GM19397 (cell line): ENCODE data around the gene ARL6IP5.

Experiments used
- ATAC-seq: cut with Tn5 transposase; IDR thresholded peaks from one replicate; pipeline ENCODE4 v1.9.1; 2021; ENCODE audit warnings: mild to moderate bottlenecking, moderate library complexity; ENCODE audit not compliant: unreplicated experiment

The ARL6IP5 gene, protein sequence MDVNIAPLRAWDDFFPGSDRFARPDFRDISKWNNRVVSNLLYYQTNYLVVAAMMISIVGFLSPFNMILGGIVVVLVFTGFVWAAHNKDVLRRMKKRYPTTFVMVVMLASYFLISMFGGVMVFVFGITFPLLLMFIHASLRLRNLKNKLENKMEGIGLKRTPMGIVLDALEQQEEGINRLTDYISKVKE

DNA sequence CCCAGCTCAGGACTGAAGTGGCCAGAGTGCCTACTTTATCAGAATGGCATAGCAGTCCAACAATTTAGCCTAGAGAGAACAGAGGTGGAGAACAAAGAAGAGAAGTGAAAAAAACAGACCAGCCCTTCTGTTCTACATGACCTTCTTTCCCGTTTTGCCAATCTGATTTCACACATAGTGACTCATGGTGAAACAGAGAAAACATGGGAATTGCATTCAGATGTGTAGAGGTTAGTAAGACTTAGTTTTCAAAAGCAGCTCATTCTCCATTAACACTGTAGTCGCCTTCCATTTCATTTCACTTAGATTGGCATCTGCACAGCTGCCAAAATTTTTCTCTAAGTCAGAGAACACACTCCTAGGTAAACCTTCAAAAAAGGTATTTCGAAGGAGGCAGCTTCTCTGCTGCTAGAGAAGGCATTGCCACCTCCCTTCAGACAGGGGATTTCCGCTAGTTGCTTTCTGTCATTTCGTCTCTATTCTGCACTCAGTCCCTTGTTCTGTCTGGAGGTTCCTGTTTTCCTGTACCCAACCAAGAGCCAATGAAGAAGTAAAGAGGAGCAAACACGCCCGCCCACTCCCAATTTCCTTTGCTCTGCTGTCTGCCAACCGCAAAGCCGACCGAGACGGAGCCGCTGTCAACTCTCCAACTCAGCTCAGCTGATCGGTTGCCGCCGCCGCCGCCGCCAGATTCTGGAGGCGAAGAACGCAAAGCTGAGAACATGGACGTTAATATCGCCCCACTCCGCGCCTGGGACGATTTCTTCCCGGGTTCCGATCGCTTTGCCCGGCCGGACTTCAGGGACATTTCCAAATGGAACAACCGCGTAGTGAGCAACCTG is at the start of gene ARL6IP5:
Gene ARL6IP5, plus strand, starts transcription at position 612 of the 842 bp plus-strand sequence. Its CDS starts 111 bp downstream, at position 723.
- ATAC-seq = peak; percentile 58

DNA sequence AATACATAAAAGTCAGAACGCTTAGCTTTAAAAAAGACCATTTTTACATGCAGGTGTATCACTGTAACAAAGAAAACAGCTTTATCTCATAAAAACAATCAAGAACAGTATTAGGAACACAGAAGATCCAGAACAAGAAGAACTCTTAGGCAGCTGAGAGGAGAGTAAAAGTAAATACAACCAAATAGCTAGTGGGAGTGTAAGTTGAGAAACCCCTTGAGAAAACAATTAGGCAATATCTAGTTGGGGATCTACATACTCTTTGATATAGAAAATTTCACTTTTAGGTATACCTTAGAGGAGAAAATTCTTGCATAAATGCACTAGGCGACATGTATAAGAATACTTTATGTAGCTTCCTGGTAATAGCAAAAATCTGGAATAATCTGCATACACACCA is 40.1 kb upstream of the ARL6IP5 start:
- ATAC-seq = no peak

DNA sequence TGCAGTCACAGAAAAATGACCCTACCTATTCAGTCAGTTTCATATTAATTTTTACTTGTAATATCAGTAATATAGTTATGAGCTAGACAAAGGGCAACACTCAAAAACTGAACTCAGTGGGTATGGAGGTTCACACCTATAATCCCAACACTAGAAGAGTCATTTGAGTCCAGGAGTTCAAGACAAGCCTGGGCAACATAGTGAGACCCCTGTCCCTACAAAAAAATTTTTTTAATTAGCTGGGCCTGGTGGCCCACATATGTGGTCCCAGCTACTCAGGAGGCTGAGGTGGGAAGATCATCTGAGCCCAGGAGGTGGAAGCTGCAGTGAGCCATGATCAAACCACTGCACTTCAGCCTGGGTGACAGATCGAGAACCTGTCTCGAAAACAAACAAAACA is 35.7 kb upstream of the ARL6IP5 start:
- ATAC-seq = no peak

DNA sequence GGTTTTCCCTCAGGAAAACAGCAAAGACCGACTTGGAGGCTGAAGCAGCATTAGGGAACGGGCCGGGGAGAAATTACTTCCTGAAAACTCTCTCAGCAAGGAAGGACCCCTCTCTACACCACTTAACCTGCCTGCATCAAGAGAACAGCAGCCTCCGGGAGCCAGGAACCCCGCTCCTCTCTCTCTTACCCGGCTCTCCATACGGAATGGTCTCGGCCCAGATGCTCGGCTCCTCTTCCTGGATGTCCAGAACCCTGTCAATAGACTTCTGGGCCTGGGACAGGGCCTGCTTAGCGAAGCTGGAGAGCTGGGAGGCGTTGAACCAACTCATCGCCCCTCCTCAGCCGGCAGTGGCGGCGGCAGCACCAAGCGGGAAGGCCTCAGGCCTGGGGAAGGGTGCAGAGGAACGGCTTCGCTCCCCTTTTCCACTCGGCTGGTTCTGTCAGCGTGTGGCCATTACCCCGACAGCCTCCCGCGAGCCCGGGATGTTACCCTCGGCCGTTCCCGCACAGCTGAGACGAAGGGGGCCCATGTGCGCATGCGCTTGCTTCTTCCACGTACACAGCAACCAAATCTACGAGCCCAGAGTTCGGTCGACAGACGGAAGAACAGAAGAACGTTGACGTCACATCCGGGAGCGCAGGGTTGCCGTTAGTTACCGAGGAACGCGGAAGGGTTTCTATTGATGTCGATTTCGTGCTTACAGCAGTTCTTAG is 32.8 kb upstream of the ARL6IP5 start, which contains the start of gene TMF1:
Gene TMF1, minus strand, starts transcription at position 578 of the 716 bp plus-strand sequence. Its CDS starts 247 bp downstream, at position 331.
- peak; percentile 97 for ATAC-seq

DNA sequence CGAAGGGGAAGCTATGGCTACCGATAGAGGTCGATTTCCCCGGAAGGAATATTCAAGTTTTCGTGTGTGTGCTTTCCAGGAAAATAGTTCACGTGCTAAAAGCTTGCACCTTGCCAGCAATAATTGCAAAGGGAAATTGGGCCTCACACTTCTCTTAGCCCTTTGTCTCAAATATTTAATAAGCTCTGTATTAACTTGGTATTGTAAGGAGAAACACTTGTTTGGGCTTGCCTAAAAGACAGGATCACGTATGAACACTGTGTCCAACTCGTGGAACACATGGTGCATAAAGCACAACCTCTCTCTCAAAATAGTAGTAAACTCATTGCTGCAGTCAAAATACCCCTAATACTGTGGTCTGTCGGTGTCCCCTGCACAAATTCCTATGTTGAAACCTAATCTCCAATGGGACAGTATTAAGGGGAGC is 32.3 kb upstream of the ARL6IP5 start:
- no peak for ATAC-seq

DNA sequence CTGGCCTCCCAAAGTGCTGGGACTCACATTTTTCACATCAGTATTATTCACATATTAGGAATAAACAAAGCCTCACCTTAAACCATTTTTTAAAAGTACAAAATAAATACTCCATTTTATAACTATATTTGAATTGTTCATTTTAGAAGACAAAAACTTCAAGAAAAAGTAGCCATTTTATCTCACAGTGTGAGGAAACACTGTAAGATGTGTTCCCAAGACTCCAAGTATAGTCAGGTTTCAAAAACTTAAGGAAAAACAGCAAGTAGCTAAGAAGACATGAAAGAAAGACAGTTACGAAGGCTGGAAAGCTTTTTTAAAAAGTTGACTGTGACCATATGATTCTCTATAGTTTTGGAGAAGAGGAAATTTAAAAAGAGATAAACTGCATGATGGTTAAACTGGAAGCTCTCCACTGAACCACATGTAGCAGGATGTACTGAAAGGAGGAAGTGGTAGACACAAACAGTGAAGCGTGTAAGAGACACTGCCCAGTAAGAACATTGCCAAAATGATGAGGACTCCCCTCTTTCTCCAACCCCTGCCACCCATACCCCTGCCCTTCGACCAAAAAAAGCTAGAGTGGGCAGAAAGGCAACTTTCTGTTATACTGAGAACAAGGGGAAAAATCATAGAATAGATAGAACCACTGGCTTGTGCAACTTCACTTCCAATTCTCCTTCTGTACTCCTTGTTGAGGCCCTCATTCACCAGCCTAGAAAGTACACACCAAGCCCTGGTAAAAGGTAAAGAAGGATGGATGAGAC is 26.4 kb upstream of the ARL6IP5 start:
- peak; percentile 97 for ATAC-seq

DNA sequence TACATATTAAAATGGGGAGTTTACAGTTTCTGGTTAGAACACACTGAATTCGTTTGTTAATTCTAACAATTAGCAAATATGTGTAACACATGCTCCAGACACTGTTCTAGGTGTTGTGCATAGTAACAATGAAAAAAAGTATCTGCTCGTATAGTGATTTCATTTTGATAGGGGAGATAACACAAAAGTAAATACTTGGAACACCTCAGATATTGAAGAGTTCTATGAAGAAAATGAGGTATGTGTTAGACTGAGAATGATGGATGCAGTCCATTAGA is 25.9 kb upstream of the ARL6IP5 start:
- ATAC-seq = no peak

DNA sequence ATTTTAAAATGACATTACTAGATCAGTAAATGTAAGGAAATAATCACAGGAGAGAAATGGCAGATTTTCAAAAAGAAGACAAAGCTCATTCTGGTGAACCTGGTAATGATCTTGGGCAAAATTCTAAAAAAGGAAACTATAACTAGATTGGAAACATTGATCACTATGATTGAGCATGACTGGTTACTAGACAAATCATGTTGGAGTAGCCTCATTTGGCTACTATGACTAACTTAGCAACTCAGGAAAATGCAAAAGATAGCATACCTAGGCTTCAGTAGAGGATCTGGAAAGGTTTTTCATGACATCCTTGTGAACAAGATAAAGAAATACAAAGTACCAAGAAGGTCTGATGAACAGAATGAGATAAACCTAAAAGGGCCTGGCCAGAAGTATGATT is 25.0 kb upstream of the ARL6IP5 start:
- ATAC-seq = no peak

DNA sequence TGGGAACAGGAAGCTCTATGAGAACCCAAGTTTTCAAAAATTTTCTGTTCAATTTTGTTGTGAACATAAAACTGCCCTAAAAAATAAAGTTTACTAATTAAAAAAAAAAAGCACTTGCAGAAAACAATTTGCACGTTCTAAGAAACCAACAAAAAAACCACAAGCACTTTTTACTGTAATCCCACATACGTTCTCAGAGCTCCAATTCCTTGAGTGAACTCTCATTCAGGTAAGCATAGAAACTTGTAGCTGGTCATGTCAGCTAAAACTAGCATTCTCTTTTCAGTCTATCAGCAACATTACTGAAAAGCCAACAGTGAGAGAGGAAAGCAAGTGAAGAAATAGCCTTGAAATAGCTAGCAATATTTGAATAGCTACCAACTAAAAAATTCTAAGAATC is 21.1 kb upstream of the ARL6IP5 start:
- no peak for ATAC-seq

DNA sequence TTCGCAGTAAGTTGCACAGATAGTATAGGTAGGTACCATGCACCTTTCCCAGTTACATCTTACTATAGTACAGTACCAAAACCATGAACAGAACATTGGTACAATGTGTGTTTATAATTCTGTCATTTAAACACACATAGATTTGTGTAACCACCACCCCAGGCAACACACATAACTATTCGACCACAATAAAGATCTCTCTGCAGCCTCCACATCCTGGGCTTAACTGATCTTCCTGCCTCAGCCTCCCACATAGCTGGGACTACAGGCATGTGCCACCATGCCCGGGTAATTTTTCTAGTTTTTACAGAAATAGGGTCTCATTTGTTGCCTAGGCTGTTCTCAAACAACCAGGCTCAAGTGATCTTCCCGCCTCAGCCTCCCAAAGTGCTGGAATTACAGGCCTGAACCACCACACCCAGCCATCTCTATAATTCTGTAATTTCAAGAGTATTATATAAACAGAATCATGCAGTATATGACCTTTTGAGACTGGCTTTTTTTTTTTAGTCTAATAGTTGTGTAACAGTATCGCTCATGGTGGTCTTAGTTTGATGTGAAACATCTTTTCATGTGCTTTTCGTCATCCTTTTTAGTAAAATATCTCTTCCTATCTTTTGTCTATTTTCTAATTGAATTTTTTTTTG is 19.3 kb upstream of the ARL6IP5 start:
- ATAC-seq = no peak

DNA sequence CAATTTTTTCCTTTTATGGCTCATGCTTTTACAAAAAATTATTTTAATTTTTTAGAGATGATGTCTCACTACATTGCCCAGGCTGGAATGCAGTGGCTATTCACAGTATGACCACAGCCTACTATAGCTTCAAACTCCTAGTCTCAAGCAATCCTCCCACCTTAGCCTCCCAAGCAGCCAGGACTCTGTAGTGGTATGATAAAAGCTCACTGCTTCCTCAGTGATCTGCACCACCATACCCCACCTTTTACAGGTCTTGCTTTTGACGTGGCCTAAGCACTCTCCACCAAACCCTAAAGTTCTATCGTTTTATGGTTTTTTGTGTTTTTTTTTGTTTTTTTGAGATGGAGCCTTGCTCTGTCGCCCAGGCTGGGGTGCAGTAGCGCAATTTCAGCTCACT is 18.6 kb upstream of the ARL6IP5 start:
- ATAC-seq = no peak

DNA sequence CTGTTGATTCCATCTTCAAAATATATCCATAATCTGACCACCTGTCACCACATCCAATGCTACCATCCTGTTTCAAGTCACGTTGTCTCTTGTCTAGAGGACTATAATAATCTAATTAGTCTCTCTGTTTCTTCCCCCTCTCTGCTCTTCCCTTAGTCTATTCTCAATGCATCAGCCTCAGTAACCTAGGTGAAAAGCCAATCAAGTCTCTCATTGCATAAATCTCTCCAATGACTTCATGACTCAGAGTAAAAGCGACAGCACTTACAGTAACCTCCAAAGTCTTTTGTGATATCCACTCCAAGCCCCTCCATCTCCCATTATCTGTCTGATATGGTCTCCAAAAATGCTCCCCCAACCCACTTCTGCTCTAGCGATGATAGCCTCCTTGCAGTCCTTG is 11.8 kb upstream of the ARL6IP5 start:
- no peak for ATAC-seq

DNA sequence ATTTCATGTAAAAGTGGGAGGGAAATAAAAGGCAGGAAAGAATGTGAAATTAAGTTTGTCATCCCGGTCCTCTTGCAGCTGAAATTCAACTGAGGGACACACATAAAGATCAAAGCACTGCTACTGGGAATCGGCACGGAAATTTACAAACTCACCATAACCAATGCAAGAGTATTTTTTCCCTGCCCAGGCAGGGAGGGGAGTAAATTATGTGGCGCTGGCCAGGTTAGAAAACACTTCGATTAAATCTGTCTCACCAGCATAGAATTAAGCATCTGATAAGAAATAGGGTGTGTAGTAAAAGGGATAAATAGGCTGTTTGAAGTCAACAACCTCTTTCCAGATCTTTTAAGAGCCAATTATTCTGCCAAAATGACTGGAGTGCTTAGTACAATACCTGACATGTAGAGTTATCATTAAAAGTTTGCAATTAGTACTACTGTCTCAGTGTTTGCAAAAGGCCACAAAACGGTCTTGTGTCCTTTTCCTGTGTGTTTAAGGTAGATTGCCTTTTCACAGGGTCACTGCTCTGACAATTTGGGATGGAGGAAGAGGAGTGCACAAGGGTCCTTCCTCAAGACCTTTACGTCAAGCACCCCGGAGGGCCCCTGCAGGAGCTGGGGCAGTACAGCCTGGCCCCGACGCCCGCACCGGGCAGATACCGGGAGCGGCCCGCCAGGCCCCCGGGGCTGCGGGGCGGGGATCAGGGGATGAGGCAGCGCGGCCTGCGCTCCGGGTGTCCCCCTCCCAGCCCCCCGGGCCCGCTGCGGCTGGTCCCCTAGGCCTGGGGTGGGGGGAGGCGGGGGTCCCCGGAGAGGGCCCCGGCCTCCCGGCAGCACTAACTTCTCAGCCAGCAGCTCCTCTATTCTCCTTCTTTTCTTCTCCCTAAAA is 5.2 kb upstream of the ARL6IP5 start:
- ATAC-seq = no peak

DNA sequence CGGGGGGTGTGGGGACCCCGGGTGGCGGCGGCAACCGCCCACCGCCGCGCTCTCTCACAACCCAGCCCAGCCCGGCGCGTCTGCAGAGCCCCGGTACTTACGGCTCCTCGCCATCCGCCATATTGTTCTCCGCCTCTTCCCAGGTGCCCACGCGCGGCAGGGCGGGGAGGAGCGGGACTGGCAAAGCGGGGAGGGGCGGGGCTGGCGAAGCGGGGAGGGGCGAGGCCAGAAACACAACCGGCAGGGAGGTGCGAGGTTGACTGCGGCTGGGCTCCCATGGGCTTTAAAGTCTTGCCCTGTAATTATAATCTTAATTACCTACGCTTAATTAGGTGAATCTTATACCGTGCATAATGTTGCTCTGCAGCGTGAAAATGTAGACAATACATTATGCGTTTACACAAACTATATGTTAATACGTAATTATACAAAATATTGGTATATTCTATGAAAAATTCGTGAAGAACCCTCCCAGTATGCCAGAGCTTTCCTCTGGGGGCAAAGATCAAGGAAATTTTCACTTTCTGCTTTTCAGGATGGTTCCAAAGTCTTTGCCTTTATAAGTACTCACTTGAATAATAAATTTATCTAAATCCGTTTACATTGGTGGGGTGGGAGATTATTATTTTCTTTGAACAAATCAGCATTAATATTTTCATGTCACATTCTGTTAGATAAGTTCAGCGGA is 4.4 kb upstream of the ARL6IP5 start, which contains the start of gene UBA3:
Gene UBA3, minus strand, starts transcription at position 133 of the 688 bp plus-strand sequence. Its CDS starts 12 bp downstream, at position 121.
- peak; percentile 57 for ATAC-seq

DNA sequence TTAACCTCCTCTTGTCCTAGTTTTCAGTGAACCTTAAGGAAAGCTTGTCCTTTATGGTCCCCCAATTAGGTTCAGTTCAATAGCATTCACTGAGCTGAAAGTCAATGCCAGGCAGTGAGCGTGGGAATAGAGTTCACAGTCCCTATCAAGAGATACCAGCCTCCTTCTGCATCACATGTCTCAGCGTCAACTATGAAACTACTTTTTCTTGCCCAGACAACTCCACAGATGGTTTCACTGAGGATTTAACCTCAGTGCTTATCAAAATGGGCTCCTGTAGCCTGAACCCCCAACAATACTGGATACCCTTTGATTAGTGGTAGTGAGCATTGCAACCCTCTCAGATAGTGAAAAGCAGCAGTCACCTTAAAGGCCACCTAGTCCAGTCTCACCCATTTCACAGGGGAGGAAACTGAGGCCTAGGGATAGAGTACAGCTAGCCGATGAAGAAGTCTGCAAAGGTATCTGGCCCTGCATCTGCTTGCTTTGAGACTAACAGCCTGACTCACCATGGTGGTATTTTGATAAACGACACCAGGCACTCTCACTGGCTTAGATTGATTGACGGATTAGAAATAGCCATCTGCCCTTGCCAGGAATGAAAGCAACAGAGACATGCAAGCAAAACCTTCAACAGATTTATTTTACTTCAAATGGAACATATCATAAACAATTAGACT is 3.0 kb upstream of the ARL6IP5 start:
- ATAC-seq = no peak

DNA sequence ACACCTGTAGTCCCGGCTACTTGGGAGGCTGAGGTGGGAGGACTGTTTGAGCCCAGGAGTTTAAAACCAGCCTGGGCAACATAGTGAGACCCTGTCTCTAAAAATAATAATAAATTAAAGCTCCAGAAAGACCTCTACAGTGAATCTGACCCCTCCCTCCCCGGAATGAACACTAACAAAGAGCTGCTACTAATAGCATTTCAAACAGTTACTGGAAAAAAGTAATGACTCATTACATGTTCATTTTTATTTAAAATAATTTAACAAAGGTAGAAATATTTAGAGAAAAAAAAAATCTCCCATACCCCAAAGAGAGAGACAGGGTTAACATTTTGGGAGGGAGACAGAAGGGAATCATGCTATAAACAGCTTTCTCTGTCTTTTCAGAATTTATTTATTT is 2.4 kb upstream of the ARL6IP5 start:
- no peak for ATAC-seq

DNA sequence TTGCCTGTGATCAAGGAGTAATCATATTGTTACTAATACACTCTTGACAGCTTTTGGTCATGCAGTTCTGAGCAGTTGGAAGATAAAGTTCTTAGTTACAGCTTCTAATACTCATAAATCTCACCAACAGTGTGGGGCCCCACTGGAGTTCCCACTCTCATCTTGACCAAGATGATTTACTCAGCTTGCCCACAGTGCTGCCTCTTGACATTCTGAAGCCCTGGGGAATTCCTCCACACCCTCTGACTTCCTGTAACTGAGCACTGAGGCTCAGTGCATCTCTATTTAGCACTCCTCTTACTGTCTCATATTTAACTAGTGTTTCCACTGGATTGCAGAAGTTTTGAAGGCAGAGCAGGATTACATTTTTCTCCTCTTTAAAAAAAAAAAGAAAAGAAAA is 1.9 kb upstream of the ARL6IP5 start:
- peak; percentile 50 for ATAC-seq

DNA sequence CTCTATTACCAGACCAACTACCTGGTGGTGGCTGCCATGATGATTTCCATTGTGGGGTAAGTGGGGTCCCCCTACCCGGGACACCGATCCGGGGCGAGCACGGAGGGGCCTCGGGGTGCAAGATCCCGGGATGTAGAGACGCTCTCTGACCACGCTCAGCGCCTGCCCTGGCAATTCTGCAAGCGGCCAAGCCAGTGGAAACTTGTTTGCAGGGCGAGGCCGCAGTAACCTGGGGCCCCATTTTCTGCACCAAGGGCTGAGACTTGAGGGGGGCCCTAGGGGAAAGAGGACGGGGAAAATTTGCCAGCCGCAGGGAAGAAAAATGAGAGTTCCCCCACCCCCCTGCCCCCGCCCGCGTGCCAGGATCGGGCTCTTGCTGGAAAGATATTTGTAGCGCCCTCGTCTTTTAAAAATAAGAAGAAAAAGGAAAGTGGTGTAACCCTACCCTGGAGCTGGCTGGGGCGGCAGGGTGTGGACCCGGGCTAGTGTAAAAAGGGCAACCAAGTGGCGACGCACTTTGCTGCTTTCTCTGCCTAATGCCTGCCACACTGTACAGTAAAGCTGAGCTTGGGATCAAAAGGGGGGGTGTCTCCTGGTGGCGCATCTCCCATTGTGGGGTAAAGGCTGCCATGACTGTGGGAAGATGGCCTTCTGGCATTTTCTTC is 563 bp downstream of the ARL6IP5 start:
- ATAC-seq = no peak
